Panc1 (cell line): ENCODE results near the gene KDM7A.

Source experiments
- CTCF ChIP-seq: fragments of 450-650 bp; IDR thresholded peaks from 2 replicates; pipeline ENCODE4 v1.5.1; 2017; ENCODE audit warnings: mild to moderate bottlenecking
- POLR2AphosphoS5 ChIP-seq: IDR thresholded peaks from 2 replicates; pipeline ENCODE4 v1.6.1; 2012; ENCODE audit warnings: mild to moderate bottlenecking, low read depth, low read length, moderate library complexity
- TF ChIP-seq, protein P1 (sequence below), 2 experiments: IDR thresholded peaks; 2 replicates each; pipeline ENCODE4 v1.6.1; 2011 to 2012; ENCODE audit warnings: low read depth in 2 of 2, control low read depth in 1 of 2, low read length in 1 of 2, mild to moderate bottlenecking in 1 of 2, moderate library complexity in 1 of 2; ENCODE audit not compliant: insufficient read depth in 1 of 2

DNA sequence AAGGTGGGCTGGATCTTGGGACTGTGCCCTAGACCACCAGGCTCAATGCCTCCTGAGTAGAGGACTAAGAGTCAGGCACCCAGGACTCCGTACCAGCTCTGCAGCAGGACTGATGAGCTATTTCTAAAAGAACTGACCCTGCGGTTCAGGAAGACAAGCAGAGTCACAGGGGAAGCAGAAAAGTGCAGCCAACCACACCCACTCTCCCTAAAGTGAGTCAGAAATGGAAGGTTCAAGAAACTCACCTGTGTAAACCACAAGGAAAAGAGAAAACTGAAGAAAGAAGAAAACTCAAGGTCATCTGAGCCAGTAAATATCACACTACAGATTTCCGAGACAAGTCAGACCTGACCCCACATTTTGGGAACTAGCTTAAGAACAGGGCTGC lies 116.5 kb downstream of the KDM7A start:
- TF ChIP-seq CTCF, result no peak
- TF ChIP-seq, protein P1, sequence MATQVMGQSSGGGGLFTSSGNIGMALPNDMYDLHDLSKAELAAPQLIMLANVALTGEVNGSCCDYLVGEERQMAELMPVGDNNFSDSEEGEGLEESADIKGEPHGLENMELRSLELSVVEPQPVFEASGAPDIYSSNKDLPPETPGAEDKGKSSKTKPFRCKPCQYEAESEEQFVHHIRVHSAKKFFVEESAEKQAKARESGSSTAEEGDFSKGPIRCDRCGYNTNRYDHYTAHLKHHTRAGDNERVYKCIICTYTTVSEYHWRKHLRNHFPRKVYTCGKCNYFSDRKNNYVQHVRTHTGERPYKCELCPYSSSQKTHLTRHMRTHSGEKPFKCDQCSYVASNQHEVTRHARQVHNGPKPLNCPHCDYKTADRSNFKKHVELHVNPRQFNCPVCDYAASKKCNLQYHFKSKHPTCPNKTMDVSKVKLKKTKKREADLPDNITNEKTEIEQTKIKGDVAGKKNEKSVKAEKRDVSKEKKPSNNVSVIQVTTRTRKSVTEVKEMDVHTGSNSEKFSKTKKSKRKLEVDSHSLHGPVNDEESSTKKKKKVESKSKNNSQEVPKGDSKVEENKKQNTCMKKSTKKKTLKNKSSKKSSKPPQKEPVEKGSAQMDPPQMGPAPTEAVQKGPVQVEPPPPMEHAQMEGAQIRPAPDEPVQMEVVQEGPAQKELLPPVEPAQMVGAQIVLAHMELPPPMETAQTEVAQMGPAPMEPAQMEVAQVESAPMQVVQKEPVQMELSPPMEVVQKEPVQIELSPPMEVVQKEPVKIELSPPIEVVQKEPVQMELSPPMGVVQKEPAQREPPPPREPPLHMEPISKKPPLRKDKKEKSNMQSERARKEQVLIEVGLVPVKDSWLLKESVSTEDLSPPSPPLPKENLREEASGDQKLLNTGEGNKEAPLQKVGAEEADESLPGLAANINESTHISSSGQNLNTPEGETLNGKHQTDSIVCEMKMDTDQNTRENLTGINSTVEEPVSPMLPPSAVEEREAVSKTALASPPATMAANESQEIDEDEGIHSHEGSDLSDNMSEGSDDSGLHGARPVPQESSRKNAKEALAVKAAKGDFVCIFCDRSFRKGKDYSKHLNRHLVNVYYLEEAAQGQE (IDR thresholded peaks at IDR 0.05; ENCODE audit: insufficient read depth in 1 of 2, low read depth in 2 of 2, low read length in 1 of 2), result no peak
- no peak for TF ChIP-seq POLR2AphosphoS5
